Tibial nerve (tissue), 4 donors: ENCODE data around the gene TMOD4. TPM values are rescaled to one million over a fixed set of nuclear protein-coding genes. Genes with fewer than 3 reads are reported as not detected.

Source experiments
- DNase-seq, 2 donors: peaks; one replicate each; pipeline ENCODE4 v3.0.0-alpha.2; 2019; ENCODE audit warnings: low spot score in 2 of 2
- H3K27ac ChIP-seq, 4 donors: fragments of 200-600 bp; sonication (generic) in 3 of 4; one replicate each; pipeline ENCODE4 v1.5.1; 2017 to 2019; ENCODE audit warnings: mild to moderate bottlenecking in 1 of 4
- H3K27me3 ChIP-seq, 2 donors: fragments of 200-600 bp; sonication (generic) in 1 of 2; one replicate each; pipeline versions ENCODE4 v1.5.1 to v1.6.0; 2017 to 2019
- H3K36me3 ChIP-seq, 3 donors: fragments of 200-600 bp; sonication (generic); one replicate each; pipeline ENCODE4 v1.5.1; 2018 to 2019
- H3K4me1 ChIP-seq, 4 donors: fragments of 200-600 bp; sonication (generic) in 3 of 4; one replicate each; pipeline ENCODE4 v1.5.1; 2017 to 2019
- H3K4me3 ChIP-seq, 4 donors: fragments of 200-600 bp; sonication (generic) in 3 of 4; one replicate each; pipeline ENCODE4 v1.5.1; 2017 to 2019; ENCODE audit warnings: mild to moderate bottlenecking in 1 of 4, moderate library complexity in 1 of 4
- H3K9me3 ChIP-seq, 4 donors: fragments of 200-600 bp; sonication (generic) in 3 of 4; one replicate each; pipeline ENCODE4 v1.5.1; 2017 to 2019
- CTCF ChIP-seq, 5 experiments: fragments of 200-600 bp in 3 of 5; fragments of 450-650 bp in 2 of 5; sonication (generic) in 3 of 5; IDR thresholded peaks; one replicate each; pipeline ENCODE4 v1.5.1; 2016 to 2019; ENCODE audit warnings: antibody characterized with exemption in 5 of 5, mild to moderate bottlenecking in 3 of 5, moderate library complexity in 2 of 5
- EP300 ChIP-seq, 2 donors: sonication (generic); formaldehyde crosslinking; IDR thresholded peaks; one replicate each; pipeline ENCODE4 v1.6.1; 2017; ENCODE audit warnings: antibody characterized with exemption in 2 of 2, mild to moderate bottlenecking in 1 of 2
- POLR2A ChIP-seq, 2 donors: fragments of 450-650 bp; IDR thresholded peaks; one replicate each; pipeline ENCODE4 v1.6.1; 2017; ENCODE audit warnings: antibody characterized with exemption in 2 of 2, mild to moderate bottlenecking in 2 of 2, moderate library complexity in 2 of 2
- WGBS, 2 donors: methylation state at CpG; one replicate each; pipeline ENCODE4 v1.1.5; 2018; 5-methylcytosine and 5-hydroxymethylcytosine counted together
- total RNA-seq, 4 donors: library from RNA; depleted of rRNA; stranded (reverse); fragments of >200 nt; gene quantifications; one replicate each; pipeline ENCODE4 v1.1.0, GENCODE V29; 2016

The TMOD4 gene
- total RNA-seq, 4 donors from 2014 or later = 1.1 to 4.8 TPM; not detected in 2

- 16 to 24% methylated on average over 26 to 34 of the region's 43 CpGs for WGBS, 2 donors
- DNase-seq = peak in 1 of 2 donors; percentile 26
- Histone ChIP-seq H3K36me3 (peaks cover 0 to 12% (median 0%) of the 10 kb centered on the region in 3 donors), H3K27me3 (no peaks in the 10 kb centered on the region), H3K4me3 (peak overlapping the region; percentile 58 to 86 (median 72)), H3K9me3 (no peaks in the 10 kb centered on the region), H3K4me1 (peaks cover 0 to 38% (median 18%) of the 10 kb centered on the region in 4 donors), H3K27ac (peak overlapping the region in 3 of 4 donors; percentile 63 to 90 (median 78))
- TF ChIP-seq CTCF (IDR thresholded peaks at IDR 0.05) = no peak
- TF ChIP-seq EP300 (IDR thresholded peaks at IDR 0.05) = no peak
- no peak for TF ChIP-seq POLR2A (IDR thresholded peaks at IDR 0.05)
Observed at GRCh38 chr1:151145304-151146071, 30.3 kb downstream of the TMOD4 start.

GRCh38 chr1:151144474-151145303 lies 31.1 kb downstream of the TMOD4 start:
- Histone ChIP-seq H3K4me3 (peak overlapping the region; percentile 58 to 86 (median 72)), H3K36me3 (peaks cover 0 to 20% (median 0%) of the 10 kb centered on the region in 3 donors), H3K4me1 (peaks cover 0 to 38% (median 18%) of the 10 kb centered on the region in 4 donors), H3K9me3 (no peaks in the 10 kb centered on the region), H3K27ac (peak overlapping the region in 3 of 4 donors; percentile 63 to 90 (median 78)), H3K27me3 (no peaks in the 10 kb centered on the region)
- no peak for DNase-seq
- 65 to 66% methylated on average over 7 of the region's 7 CpGs for WGBS, 2 donors
- TF ChIP-seq CTCF (IDR thresholded peaks at IDR 0.05) (no peak), POLR2A (IDR thresholded peaks at IDR 0.05) (no peak), EP300 (IDR thresholded peaks at IDR 0.05) (no peak)

- H3K27me3 ChIP-seq = no peaks in the 10 kb centered on the region
- H3K27ac ChIP-seq = peak overlapping the region in 2 of 4 donors; percentile 34 to 90
- DNase-seq = no peak
- H3K9me3 ChIP-seq = no peaks in the 10 kb centered on the region
- peaks cover 0 to 38% (median 18%) of the 10 kb centered on the region in 4 donors for H3K4me1 ChIP-seq
- H3K36me3 ChIP-seq = peaks cover 0 to 27% (median 0%) of the 10 kb centered on the region in 3 donors
- H3K4me3 ChIP-seq = no peak overlapping the region
- WGBS, 2 donors = 40 to 58% methylated on average over 5 of the region's 5 CpGs
- no peak for TF ChIP-seq CTCF (IDR thresholded peaks at IDR 0.05)
Observed at GRCh38 chr1:151143986-151144385, 31.8 kb downstream of the TMOD4 start.

- DNase-seq = no peak
- Histone ChIP-seq H3K9me3 (no peaks in the 10 kb centered on the region), H3K27me3 (no peaks in the 10 kb centered on the region), H3K4me1 (peaks cover 0 to 38% (median 18%) of the 10 kb centered on the region in 4 donors), H3K36me3 (peaks cover 0 to 37% (median 0%) of the 10 kb centered on the region in 3 donors), H3K27ac (peak overlapping the region in 1 of 4 donors; percentile 12), H3K4me3 (no peak overlapping the region)
- WGBS, 2 donors = 67 to 77% methylated on average over 7 of the region's 7 CpGs
- TF ChIP-seq CTCF (IDR thresholded peaks at IDR 0.05) = no peak
- no peak for TF ChIP-seq POLR2A (IDR thresholded peaks at IDR 0.05)
- TF ChIP-seq EP300 (IDR thresholded peaks at IDR 0.05) = no peak
Observed at GRCh38 chr1:151143057-151143435, 32.7 kb downstream of the TMOD4 start.
